Calu3 (cell line): Measurements from ENCODE around the gene ACOT13. TPM values are rescaled to one million over a fixed set of nuclear protein-coding genes. Genes with fewer than 3 reads are reported as not detected.

ENCODE experiments used
- BruUV-seq: library from RNA; stranded (reverse); fragments of 400-500 nt; replicated peaks from 2 replicates; lab custom pipeline; 2021; lab: Mats Ljungman, UMichigan
- CTCF ChIA-PET: fragments of 300-600 bp; sonication (Branson Sonifier 250); formaldehyde crosslinking; loops from one replicate; lab custom pipeline; 2022; ENCODE audit warnings: antibody characterized with exemption; lab: Charles Lee
- DNase-seq: peaks from one replicate; pipeline ENCODE4 v3.0.0; 2022
- H3K27ac Mint-ChIP-seq: one replicate; pipeline ENCODE4 v1.8.0; 2022; ENCODE audit warnings: mixed read lengths; ENCODE audit not compliant: unreplicated experiment
- H3K27me3 Mint-ChIP-seq: one replicate; pipeline ENCODE4 v1.8.0; 2022; ENCODE audit warnings: mixed read lengths; ENCODE audit not compliant: unreplicated experiment
- H3K36me3 Mint-ChIP-seq: one replicate; pipeline ENCODE4 v1.8.0; 2022; ENCODE audit warnings: mild to moderate bottlenecking, moderate library complexity, mixed read lengths; ENCODE audit not compliant: insufficient read depth, unreplicated experiment
- H3K4me1 Mint-ChIP-seq: one replicate; pipeline ENCODE4 v1.8.0; 2022; ENCODE audit warnings: mild to moderate bottlenecking, low read depth, mixed read lengths; ENCODE audit not compliant: unreplicated experiment
- H3K4me3 Mint-ChIP-seq: one replicate; pipeline ENCODE4 v1.8.0; 2022; ENCODE audit warnings: mild to moderate bottlenecking, low read depth, moderate library complexity, mixed read lengths; ENCODE audit not compliant: unreplicated experiment
- H3K9me3 Mint-ChIP-seq: one replicate; pipeline ENCODE4 v1.8.0; 2022; ENCODE audit warnings: low read depth, mixed read lengths; ENCODE audit not compliant: unreplicated experiment
- CTCF ChIP-seq: fragments of 200-600 bp; IDR thresholded peaks from one replicate; pipeline ENCODE4 v1.8.0; 2022; ENCODE audit warnings: antibody characterized with exemption; ENCODE audit not compliant: unreplicated experiment
- intact Hi-C: fragments of 100-400 bp; cut with micrococcal nuclease; formaldehyde crosslinking; loops from one replicate; pipeline ENCODE4 v1.10.0; 2022; ENCODE audit not compliant: unreplicated experiment
- total RNA-seq: library from RNA; stranded (reverse); gene quantifications from 2 replicates; pipeline ENCODE4 v1.2.3, GENCODE V29; 2022

The ACOT13 gene
- total RNA-seq, 1 experiment from 2014 or later: 78.9 TPM

- BruUV-seq: no TSS peak
- H3K4me3 Mint-ChIP-seq: no peak overlapping the region
- no peak for DNase-seq
- intact Hi-C loops: no loop called here
- CTCF ChIA-PET: interaction anchor here (0.7 kb wide), 1 partner anchor 1225 kb away, joined by 6 read pairs; no protein-coding TSS in a partner anchor
- TF ChIP-seq CTCF: no peak
- no peak overlapping the region for H3K27ac Mint-ChIP-seq
- H3K36me3 Mint-ChIP-seq: no peaks in the 10 kb centered on the region
- no peaks in the 10 kb centered on the region for H3K27me3 Mint-ChIP-seq
- H3K9me3 Mint-ChIP-seq: peaks cover 7% of the 10 kb centered on the region
- peaks cover 21% of the 10 kb centered on the region for H3K4me1 Mint-ChIP-seq
Measured at GRCh38 chr6:24738741-24739140, 71.9 kb downstream of the ACOT13 start.

- H3K36me3 Mint-ChIP-seq: no peaks in the 10 kb centered on the region
- no peak for DNase-seq
Measured at GRCh38 chr6:24740861-24741260, 74.0 kb downstream of the ACOT13 start.

GRCh38 chr6:24742216-24742738, 75.4 kb downstream of the ACOT13 start:
- Mint-ChIP-seq H3K4me1 (peaks cover 27% of the 10 kb centered on the region), H3K9me3 (peaks cover 7% of the 10 kb centered on the region), H3K36me3 (no peaks in the 10 kb centered on the region), H3K27ac (peak overlapping the region; percentile 70), H3K4me3 (peak overlapping the region; percentile 24), H3K27me3 (no peaks in the 10 kb centered on the region)
- intact Hi-C loops: no loop called here
- CTCF ChIA-PET: interaction anchor here (1.2 to 1.4 kb wide), 5 partner anchors 11 to 221 kb away, joined by 3 to 14 read pairs (median 7); partner anchors contain the start of gene C6orf62
- TF ChIP-seq CTCF: no peak
- no TSS peak for BruUV-seq
- DNase-seq: no peak

More at GRCh38 chr6:24740861-24741260, 74.0 kb downstream of the ACOT13 start:
- intact Hi-C loops: no loop called here
- Mint-ChIP-seq H3K9me3 (peaks cover 7% of the 10 kb centered on the region), H3K27me3 (no peaks in the 10 kb centered on the region), H3K4me3 (no peak overlapping the region), H3K4me1 (peaks cover 27% of the 10 kb centered on the region), H3K27ac (no peak overlapping the region)
- CTCF ChIA-PET: interaction anchor here (0.6 kb wide), 1 partner anchor 18 kb away, joined by 3 read pairs; no protein-coding TSS in a partner anchor
- no TSS peak for BruUV-seq
- TF ChIP-seq CTCF: no peak

- Mint-ChIP-seq H3K36me3 (no peaks in the 10 kb centered on the region), H3K4me1 (peaks cover 27% of the 10 kb centered on the region), H3K4me3 (peak overlapping the region; percentile 24), H3K27ac (peak overlapping the region; percentile 70), H3K9me3 (peaks cover 7% of the 10 kb centered on the region), H3K27me3 (no peaks in the 10 kb centered on the region)
- TSS peak; percentile 34 for BruUV-seq
- peak; percentile 63 for DNase-seq
- no peak for TF ChIP-seq CTCF
- CTCF ChIA-PET: interaction anchor here (0.8 to 1.4 kb wide), 14 partner anchors 10 to 248 kb away, joined by 3 to 14 read pairs (median 4); partner anchors contain the start of gene C6orf62
- intact Hi-C loops: no loop called here
Measured at GRCh38 chr6:24743265-24743943, 76.5 kb downstream of the ACOT13 start.
